Measurements from ENCODE around the gene BCL6B. TPM values are rescaled to one million over a fixed set of nuclear protein-coding genes. Genes with fewer than 3 reads are reported as not detected.

BCL6B gene
- total and polyA plus RNA-seq, 2 experiments from 2014 or later = 3.3 to 4.5 TPM

DNA sequence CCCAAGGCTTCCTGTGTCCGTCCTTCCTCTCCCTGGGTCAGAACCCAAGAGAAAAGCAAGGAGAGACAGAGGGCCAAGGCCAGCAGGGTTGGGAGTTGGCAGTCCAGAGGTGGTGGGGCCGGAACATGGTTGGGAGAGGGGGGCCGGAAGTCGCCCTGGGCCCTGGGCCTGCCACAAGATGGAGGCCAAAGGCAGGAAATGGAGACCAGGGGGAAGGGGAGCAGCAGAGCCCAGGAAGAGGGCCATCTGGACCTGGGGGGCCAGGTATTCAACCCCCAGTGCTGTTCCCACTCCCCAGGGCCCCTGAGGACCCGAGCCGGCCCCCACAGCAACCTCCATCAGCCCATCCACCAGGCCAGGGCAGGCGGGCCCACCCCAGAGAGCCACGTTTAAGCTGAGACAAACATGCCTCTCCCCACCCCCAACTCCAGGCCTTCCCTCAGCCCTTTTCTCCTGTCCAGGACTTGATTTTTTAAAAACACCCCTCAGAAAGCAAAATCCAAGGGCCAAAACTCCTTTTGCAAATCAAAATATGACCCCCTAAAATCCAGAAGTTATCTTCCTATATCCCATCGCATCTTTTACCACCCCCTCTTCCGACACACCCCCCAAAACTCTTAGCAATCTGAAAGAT, 4.4 kb upstream of the BCL6B start (continued):
- TF ChIP-seq, protein P1, sequence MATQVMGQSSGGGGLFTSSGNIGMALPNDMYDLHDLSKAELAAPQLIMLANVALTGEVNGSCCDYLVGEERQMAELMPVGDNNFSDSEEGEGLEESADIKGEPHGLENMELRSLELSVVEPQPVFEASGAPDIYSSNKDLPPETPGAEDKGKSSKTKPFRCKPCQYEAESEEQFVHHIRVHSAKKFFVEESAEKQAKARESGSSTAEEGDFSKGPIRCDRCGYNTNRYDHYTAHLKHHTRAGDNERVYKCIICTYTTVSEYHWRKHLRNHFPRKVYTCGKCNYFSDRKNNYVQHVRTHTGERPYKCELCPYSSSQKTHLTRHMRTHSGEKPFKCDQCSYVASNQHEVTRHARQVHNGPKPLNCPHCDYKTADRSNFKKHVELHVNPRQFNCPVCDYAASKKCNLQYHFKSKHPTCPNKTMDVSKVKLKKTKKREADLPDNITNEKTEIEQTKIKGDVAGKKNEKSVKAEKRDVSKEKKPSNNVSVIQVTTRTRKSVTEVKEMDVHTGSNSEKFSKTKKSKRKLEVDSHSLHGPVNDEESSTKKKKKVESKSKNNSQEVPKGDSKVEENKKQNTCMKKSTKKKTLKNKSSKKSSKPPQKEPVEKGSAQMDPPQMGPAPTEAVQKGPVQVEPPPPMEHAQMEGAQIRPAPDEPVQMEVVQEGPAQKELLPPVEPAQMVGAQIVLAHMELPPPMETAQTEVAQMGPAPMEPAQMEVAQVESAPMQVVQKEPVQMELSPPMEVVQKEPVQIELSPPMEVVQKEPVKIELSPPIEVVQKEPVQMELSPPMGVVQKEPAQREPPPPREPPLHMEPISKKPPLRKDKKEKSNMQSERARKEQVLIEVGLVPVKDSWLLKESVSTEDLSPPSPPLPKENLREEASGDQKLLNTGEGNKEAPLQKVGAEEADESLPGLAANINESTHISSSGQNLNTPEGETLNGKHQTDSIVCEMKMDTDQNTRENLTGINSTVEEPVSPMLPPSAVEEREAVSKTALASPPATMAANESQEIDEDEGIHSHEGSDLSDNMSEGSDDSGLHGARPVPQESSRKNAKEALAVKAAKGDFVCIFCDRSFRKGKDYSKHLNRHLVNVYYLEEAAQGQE (IDR thresholded peaks at IDR 0.05; ENCODE audit: unreplicated experiment) = no peak
- TF ChIP-seq JUNB (IDR thresholded peaks at IDR 0.05; ENCODE audit: unreplicated experiment) = no peak
- no peak for TF ChIP-seq STAT1 (IDR thresholded peaks at IDR 0.05; ENCODE audit: unreplicated experiment)
- TF ChIP-seq CREB1 (CRISPR knock-in tag; IDR thresholded peaks at IDR 0.05; ENCODE audit: low read depth) = no peak

GRCh38 chr17:7019367-7019766, 3.5 kb upstream of the BCL6B start:
- peaks cover 10% of the 10 kb centered on the region; the same call in 1 of the 2 replicates for H3F3A ChIP-seq (replicated peaks; ENCODE audit: low read depth)
- Mint-ChIP-seq H3K36me3 (ENCODE audit: low read depth) (peaks cover 10% of the 10 kb centered on the region), H3K4me1 (peaks cover 42% of the 10 kb centered on the region), H3K4me3 (peak overlapping the region; percentile 54; the same call in 1 of the 3 replicates), H3K27me3 (ENCODE audit: insufficient read depth, low read depth, poor library complexity) (peaks cover 44% of the 10 kb centered on the region), H3K9me3 (no peaks in the 10 kb centered on the region; the same call in 2 of the 3 replicates), H3K27ac (peak overlapping the region; percentile 84)
- peaks cover 40% of the 10 kb centered on the region for H3K4me1 ChIP-seq (ENCODE audit: insufficient read depth)
- H3K27ac ChIP-seq (ENCODE audit: low read depth) = no peak overlapping the region
- ATAC-seq = no peak
- H3K4me2 ChIP-seq = peak overlapping the region; percentile 86; the same call in 1 of the 2 replicates
- DNase-seq (ENCODE audit: low spot score) = no peak
- H2AFZ ChIP-seq = peak overlapping the region; percentile 96; the same call in 1 of the 2 replicates
- no peaks in the 10 kb centered on the region for H4K20me1 ChIP-seq (replicated peaks; ENCODE audit: insufficient read depth)
- no peaks in the 10 kb centered on the region for H3K36me3 ChIP-seq (ENCODE audit: insufficient read depth)
- H3K9me2 ChIP-seq (ENCODE audit: insufficient read depth) = no peaks in the 10 kb centered on the region
- H3K79me2 ChIP-seq (replicated peaks; ENCODE audit: insufficient read depth) = no peaks in the 10 kb centered on the region
- peak overlapping the region; percentile 47; the same call in 1 of the 2 replicates for H3K4me3 ChIP-seq
- H3K27me3 ChIP-seq (ENCODE audit: insufficient read depth) = peaks cover 41% of the 10 kb centered on the region
- TF ChIP-seq, protein P1 (IDR thresholded peaks at IDR 0.05; ENCODE audit: unreplicated experiment) = no peak
- no peak for TF ChIP-seq ZNF114 (CRISPR knock-in tag; IDR thresholded peaks at IDR 0.05)
- no peak for TF ChIP-seq CREB1 (CRISPR knock-in tag; IDR thresholded peaks at IDR 0.05; ENCODE audit: low read depth)
- TF ChIP-seq, protein P2, sequence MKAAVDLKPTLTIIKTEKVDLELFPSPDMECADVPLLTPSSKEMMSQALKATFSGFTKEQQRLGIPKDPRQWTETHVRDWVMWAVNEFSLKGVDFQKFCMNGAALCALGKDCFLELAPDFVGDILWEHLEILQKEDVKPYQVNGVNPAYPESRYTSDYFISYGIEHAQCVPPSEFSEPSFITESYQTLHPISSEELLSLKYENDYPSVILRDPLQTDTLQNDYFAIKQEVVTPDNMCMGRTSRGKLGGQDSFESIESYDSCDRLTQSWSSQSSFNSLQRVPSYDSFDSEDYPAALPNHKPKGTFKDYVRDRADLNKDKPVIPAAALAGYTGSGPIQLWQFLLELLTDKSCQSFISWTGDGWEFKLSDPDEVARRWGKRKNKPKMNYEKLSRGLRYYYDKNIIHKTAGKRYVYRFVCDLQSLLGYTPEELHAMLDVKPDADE (IDR thresholded peaks at IDR 0.05) = no peak
- no peak for TF ChIP-seq JUNB (IDR thresholded peaks at IDR 0.05; ENCODE audit: unreplicated experiment)
- TF ChIP-seq ZNF331 (CRISPR knock-in tag; IDR thresholded peaks at IDR 0.05; ENCODE audit: low read depth) = no peak
- TF ChIP-seq NANOG (IDR thresholded peaks at IDR 0.05; ENCODE audit: borderline replicate concordance) = no peak
- TF ChIP-seq, protein P3, sequence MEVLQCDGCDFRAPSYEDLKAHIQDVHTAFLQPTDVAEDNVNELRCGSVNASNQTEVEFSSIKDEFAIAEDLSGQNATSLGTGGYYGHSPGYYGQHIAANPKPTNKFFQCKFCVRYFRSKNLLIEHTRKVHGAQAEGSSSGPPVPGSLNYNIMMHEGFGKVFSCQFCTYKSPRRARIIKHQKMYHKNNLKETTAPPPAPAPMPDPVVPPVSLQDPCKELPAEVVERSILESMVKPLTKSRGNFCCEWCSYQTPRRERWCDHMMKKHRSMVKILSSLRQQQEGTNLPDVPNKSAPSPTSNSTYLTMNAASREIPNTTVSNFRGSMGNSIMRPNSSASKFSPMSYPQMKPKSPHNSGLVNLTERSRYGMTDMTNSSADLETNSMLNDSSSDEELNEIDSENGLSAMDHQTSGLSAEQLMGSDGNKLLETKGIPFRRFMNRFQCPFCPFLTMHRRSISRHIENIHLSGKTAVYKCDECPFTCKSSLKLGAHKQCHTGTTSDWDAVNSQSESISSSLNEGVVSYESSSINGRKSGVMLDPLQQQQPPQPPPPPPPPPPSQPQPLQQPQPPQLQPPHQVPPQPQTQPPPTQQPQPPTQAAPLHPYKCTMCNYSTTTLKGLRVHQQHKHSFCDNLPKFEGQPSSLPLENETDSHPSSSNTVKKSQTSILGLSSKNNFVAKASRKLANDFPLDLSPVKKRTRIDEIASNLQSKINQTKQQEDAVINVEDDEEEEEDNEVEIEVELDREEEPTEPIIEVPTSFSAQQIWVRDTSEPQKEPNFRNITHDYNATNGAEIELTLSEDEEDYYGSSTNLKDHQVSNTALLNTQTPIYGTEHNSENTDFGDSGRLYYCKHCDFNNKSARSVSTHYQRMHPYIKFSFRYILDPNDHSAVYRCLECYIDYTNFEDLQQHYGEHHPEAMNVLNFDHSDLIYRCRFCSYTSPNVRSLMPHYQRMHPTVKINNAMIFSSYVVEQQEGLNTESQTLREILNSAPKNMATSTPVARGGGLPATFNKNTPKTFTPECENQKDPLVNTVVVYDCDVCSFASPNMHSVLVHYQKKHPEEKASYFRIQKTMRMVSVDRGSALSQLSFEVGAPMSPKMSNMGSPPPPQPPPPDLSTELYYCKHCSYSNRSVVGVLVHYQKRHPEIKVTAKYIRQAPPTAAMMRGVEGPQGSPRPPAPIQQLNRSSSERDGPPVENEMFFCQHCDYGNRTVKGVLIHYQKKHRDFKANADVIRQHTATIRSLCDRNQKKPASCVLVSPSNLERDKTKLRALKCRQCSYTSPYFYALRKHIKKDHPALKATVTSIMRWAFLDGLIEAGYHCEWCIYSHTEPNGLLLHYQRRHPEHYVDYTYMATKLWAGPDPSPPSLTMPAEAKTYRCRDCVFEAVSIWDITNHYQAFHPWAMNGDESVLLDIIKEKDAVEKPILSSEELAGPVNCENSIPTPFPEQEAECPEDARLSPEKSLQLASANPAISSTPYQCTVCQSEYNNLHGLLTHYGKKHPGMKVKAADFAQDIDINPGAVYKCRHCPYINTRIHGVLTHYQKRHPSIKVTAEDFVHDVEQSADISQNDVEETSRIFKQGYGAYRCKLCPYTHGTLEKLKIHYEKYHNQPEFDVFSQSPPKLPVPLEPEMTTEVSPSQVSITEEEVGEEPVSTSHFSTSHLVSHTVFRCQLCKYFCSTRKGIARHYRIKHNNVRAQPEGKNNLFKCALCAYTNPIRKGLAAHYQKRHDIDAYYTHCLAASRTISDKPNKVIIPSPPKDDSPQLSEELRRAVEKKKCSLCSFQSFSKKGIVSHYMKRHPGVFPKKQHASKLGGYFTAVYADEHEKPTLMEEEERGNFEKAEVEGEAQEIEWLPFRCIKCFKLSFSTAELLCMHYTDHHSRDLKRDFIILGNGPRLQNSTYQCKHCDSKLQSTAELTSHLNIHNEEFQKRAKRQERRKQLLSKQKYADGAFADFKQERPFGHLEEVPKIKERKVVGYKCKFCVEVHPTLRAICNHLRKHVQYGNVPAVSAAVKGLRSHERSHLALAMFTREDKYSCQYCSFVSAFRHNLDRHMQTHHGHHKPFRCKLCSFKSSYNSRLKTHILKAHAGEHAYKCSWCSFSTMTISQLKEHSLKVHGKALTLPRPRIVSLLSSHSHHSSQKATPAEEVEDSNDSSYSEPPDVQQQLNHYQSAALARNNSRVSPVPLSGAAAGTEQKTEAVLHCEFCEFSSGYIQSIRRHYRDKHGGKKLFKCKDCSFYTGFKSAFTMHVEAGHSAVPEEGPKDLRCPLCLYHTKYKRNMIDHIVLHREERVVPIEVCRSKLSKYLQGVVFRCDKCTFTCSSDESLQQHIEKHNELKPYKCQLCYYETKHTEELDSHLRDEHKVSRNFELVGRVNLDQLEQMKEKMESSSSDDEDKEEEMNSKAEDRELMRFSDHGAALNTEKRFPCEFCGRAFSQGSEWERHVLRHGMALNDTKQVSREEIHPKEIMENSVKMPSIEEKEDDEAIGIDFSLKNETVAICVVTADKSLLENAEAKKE (CRISPR knock-in tag; IDR thresholded peaks at IDR 0.05) = no peak

Measured in GM23338 (cell line).